ENCODE results near the gene RAB11A.

The RAB11A gene

GRCh38 chr15:65939901-65940617, 70.8 kb downstream of the RAB11A start:
- peak; percentile 88 for DNase-seq (ENCODE audit: low read depth)

GRCh38 chr15:65940618-65940909, 71.3 kb downstream of the RAB11A start:
- no peak for DNase-seq (ENCODE audit: low read depth)
